Gastrocnemius medialis (tissue), 4 donors: ENCODE measurements around the gene STX3. TPM values are rescaled to one million over a fixed set of nuclear protein-coding genes. Genes with fewer than 3 reads are reported as not detected.

ENCODE experiments used
- ATAC-seq, 2 donors: fragments of 150-250 bp; one replicate each; pipeline ENCODE4 v1.9.1; 2016
- DNase-seq, 2 donors: peaks; one replicate each; pipeline ENCODE4 v3.0.0-alpha.2; 2019
- H3K27ac ChIP-seq, 4 donors: fragments of 200-600 bp; sonication (generic); 1 replicate in 1 of 4; 2 replicates in 3 of 4; pipeline ENCODE4 v1.5.1; 2016 to 2018; ENCODE audit warnings: mild to moderate bottlenecking in 2 of 4, moderate library complexity in 1 of 4
- H3K27me3 ChIP-seq, 3 donors: fragments of 200-600 bp; sonication (generic) in 2 of 3; 1 replicate in 1 of 3; 2 replicates in 2 of 3; pipeline versions ENCODE4 v1.5.1 to v1.6.0; 2016 to 2019; ENCODE audit warnings: mild to moderate bottlenecking in 1 of 3, moderate library complexity in 1 of 3
- H3K36me3 ChIP-seq, 2 donors: fragments of 200-600 bp; sonication (generic) in 1 of 2; one replicate each; pipeline ENCODE4 v1.5.1; 2017 to 2018
- H3K4me1 ChIP-seq, 2 donors: fragments of 200-600 bp; sonication (generic) in 1 of 2; one replicate each; pipeline ENCODE4 v1.5.1; 2016 to 2017; ENCODE audit warnings: mild to moderate bottlenecking in 2 of 2
- H3K4me3 ChIP-seq, 4 donors: fragments of 200-600 bp; sonication (generic) in 3 of 4; 1 replicate in 1 of 4; 2 replicates in 3 of 4; pipeline ENCODE4 v1.5.1; 2016 to 2019; ENCODE audit warnings: mild to moderate bottlenecking in 2 of 4
- H3K9me3 ChIP-seq, 3 donors: fragments of 200-600 bp; sonication (generic) in 2 of 3; 1 replicate in 1 of 3; 2 replicates in 2 of 3; pipeline ENCODE4 v1.5.1; 2016 to 2019
- POLR2A ChIP-seq, 2 donors: fragments of 450-650 bp; IDR thresholded peaks; one replicate each; pipeline ENCODE4 v1.6.1; 2017; ENCODE audit warnings: antibody characterized with exemption in 2 of 2, mild to moderate bottlenecking in 2 of 2, moderate library complexity in 2 of 2
- in situ Hi-C, 4 donors: fragments of 200-750 bp; cut with MboI; loops; one replicate each; pipeline versions ENCODE4 v1.15.0 to v1.8.0; 2017; ENCODE audit warnings: low sequenced_read_pairs in 4 of 4
- intact Hi-C: fragments of 100-400 bp; cut with DNase I; formaldehyde crosslinking; loops from one replicate; pipeline ENCODE4 v1.15.1; 2023; ENCODE audit warnings: low total_unique reads
- total RNA-seq, 4 donors: library from RNA; depleted of rRNA; stranded (reverse); fragments of >200 nt; gene quantifications; one replicate each; pipeline versions ENCODE4 v1.1.0 to v1.2.3, GENCODE V29; 2016
- TF ChIP-seq, protein P1 (sequence below), 5 experiments: fragments of 450-650 bp in 3 of 5; fragments of 200-600 bp in 2 of 5; sonication (generic) in 2 of 5; IDR thresholded peaks in 4 of 5; conservative IDR thresholded peaks in 1 of 5; 1 replicate in 4 of 5; 2 replicates in 1 of 5; pipeline ENCODE4 v1.5.1; 2016 to 2019; ENCODE audit warnings: antibody characterized with exemption in 5 of 5, mild to moderate bottlenecking in 3 of 5, moderate library complexity in 3 of 5

STX3 gene
- total RNA-seq, 4 donors from 2014 or later, result 8.3 to 23.4 (median 15.8) TPM

DNA sequence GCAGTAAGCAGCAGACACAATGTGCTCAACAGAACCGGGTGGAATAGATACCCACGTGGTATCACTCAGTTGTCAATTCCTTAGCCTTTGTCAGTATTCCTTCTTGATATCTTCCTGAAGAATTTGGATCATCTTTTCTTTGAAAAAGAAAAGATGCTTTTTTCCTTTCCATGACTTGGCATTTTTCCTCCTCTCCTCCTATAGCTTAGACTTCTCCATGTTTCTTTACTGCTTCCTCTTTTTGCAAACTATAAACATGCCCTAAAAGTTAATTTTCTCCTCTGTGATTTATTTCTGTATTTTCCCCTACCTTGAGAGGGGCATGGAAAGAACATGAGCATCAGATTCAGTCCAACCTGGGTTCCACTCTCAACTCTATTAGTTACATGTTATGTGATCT lies 78.4 kb downstream of the STX3 start:
- intact Hi-C loops, result no loop called here
- no peaks in the 10 kb centered on the region for H3K9me3 ChIP-seq
- DNase-seq (no peak), ATAC-seq (no peak)
- H3K36me3 ChIP-seq, result no peaks in the 10 kb centered on the region
- in situ Hi-C loops, result no loop called here
- H3K27me3 ChIP-seq, result no peaks in the 10 kb centered on the region
- no peak overlapping the region for H3K27ac ChIP-seq
- H3K4me3 ChIP-seq, result no peak overlapping the region
- no peaks in the 10 kb centered on the region for H3K4me1 ChIP-seq
- TF ChIP-seq, protein P1, sequence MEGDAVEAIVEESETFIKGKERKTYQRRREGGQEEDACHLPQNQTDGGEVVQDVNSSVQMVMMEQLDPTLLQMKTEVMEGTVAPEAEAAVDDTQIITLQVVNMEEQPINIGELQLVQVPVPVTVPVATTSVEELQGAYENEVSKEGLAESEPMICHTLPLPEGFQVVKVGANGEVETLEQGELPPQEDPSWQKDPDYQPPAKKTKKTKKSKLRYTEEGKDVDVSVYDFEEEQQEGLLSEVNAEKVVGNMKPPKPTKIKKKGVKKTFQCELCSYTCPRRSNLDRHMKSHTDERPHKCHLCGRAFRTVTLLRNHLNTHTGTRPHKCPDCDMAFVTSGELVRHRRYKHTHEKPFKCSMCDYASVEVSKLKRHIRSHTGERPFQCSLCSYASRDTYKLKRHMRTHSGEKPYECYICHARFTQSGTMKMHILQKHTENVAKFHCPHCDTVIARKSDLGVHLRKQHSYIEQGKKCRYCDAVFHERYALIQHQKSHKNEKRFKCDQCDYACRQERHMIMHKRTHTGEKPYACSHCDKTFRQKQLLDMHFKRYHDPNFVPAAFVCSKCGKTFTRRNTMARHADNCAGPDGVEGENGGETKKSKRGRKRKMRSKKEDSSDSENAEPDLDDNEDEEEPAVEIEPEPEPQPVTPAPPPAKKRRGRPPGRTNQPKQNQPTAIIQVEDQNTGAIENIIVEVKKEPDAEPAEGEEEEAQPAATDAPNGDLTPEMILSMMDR (IDR thresholded peaks at IDR 0.05 in 4 of 5, conservative IDR thresholded peaks at IDR 0.05 in 1 of 5), result no peak
- TF ChIP-seq POLR2A (IDR thresholded peaks at IDR 0.05), result no peak

DNA sequence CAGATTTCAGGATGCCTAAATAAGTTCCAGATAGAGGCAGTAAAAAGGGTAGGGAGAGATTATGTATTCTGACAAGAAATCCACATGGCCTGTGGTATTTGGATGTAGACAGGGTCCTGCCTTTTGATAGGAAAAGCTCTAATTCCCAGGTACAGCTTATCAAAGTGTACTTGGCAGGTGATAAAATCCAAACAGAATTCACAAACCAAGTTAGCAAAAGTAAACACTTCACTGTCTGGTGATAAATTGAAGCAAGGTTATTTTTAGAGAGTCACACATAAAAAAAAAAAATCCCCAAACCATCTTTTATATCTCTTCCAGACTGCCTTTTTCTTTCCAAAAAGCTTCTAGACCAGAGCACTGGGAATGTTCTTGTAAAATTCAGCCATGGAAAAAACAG lies 84.4 kb downstream of the STX3 start:
- ATAC-seq (no peak), DNase-seq (no peak)
- no peak overlapping the region for H3K27ac ChIP-seq
- no peaks in the 10 kb centered on the region for H3K27me3 ChIP-seq
- no peaks in the 10 kb centered on the region for H3K9me3 ChIP-seq
- TF ChIP-seq POLR2A (IDR thresholded peaks at IDR 0.05), result no peak
- TF ChIP-seq, protein P1 (IDR thresholded peaks at IDR 0.05 in 4 of 5, conservative IDR thresholded peaks at IDR 0.05 in 1 of 5), result no peak
- no peak overlapping the region for H3K4me3 ChIP-seq
- intact Hi-C loops, result no loop called here
- in situ Hi-C loops, result no loop called here
- H3K4me1 ChIP-seq, result no peaks in the 10 kb centered on the region
- H3K36me3 ChIP-seq, result no peaks in the 10 kb centered on the region

DNA sequence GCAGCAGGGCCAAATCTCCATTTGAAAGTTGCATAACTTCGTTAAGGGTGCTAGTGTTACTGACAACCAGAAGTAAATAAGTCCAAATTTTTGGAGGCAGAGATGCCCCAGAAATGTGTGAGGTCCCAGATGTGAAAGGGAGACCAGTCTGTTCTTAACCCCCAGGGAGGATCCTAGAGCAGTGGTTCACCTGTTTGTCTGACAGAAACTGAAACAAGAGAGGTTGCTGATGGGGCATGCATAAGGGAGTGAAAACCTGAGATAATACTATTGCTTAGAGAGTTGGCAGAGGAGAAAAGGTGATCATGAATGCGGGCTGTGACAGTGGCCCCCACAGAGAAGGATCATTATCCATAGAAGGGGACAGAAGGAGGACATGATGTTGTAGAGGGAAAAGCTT lies 86.3 kb downstream of the STX3 start:
- intact Hi-C loops (no loop called here), in situ Hi-C loops (no loop called here)
- TF ChIP-seq, protein P1 (IDR thresholded peaks at IDR 0.05 in 4 of 5, conservative IDR thresholded peaks at IDR 0.05 in 1 of 5), result no peak
- TF ChIP-seq POLR2A (IDR thresholded peaks at IDR 0.05), result no peak
- no peaks in the 10 kb centered on the region for H3K36me3 ChIP-seq
- DNase-seq (no peak), ATAC-seq (no peak)
- H3K27me3 ChIP-seq, result no peaks in the 10 kb centered on the region
- no peak overlapping the region for H3K4me3 ChIP-seq
- no peak overlapping the region for H3K27ac ChIP-seq
- H3K4me1 ChIP-seq, result no peaks in the 10 kb centered on the region
- H3K9me3 ChIP-seq, result no peaks in the 10 kb centered on the region

DNA sequence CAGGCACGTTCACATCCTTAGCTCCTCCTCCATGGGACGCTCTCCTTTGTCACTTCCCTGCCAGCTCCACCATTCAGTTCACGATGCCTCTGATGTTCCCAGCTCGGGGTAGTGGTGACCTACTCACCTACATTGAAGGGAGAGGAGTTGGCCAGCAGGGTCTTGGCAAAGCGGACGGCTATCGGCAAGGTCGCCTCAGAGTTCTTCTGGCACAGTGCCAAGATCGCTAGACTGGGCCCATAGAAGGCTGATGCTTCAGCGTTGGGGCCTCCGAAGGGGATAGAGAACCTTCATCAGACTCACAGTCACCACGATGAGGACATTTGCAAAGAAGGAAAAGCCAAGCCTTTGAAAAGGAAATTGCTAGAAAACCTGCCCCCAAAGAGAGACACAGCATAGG lies 87.1 kb downstream of the STX3 start:
- no peak for TF ChIP-seq POLR2A (IDR thresholded peaks at IDR 0.05)
- TF ChIP-seq, protein P1 (IDR thresholded peaks at IDR 0.05 in 4 of 5, conservative IDR thresholded peaks at IDR 0.05 in 1 of 5), result no peak
- intact Hi-C loops (no loop called here), in situ Hi-C loops (no loop called here)
- Histone ChIP-seq H3K9me3 (no peaks in the 10 kb centered on the region), H3K4me1 (no peaks in the 10 kb centered on the region), H3K36me3 (no peaks in the 10 kb centered on the region), H3K4me3 (no peak overlapping the region), H3K27ac (no peak overlapping the region), H3K27me3 (no peaks in the 10 kb centered on the region)
- ATAC-seq, result no peak
- no peak for DNase-seq

DNA sequence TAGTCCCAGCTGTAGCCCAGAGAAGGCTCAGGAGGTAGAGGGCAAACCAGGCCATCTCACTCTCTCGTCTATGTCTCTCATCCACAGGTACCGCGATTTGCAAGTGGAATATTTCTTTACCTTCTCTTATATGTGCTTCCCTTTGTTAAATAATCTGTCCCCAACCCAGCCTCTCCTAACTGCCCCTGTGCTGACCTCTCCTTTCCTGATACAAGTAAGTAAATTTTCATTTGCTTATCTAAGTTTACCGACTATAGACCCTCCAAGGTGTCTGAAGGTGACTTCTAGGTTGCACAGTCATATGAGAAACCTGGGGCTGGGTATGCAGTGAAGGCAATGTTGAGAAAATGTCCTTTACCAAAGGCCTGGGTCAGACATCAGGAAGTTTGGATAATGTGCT lies 90.2 kb downstream of the STX3 start, which contains the start of gene CBLIF:
TSS of gene CBLIF (minus strand) at position 101 of the 400 bp plus-strand sequence. CDS start at position 55, 46 bp downstream.
- no peaks in the 10 kb centered on the region for H3K4me1 ChIP-seq
- DNase-seq (no peak), ATAC-seq (no peak)
- H3K36me3 ChIP-seq, result no peaks in the 10 kb centered on the region
- in situ Hi-C loops (no loop called here), intact Hi-C loops (no loop called here)
- H3K9me3 ChIP-seq, result no peaks in the 10 kb centered on the region
- H3K27ac ChIP-seq, result no peak within 1 kb of the TSS
- no peak within 1 kb of the TSS for H3K4me3 ChIP-seq
- no peak for TF ChIP-seq POLR2A (IDR thresholded peaks at IDR 0.05)
- TF ChIP-seq, protein P1 (IDR thresholded peaks at IDR 0.05 in 4 of 5, conservative IDR thresholded peaks at IDR 0.05 in 1 of 5), result no peak
- no peaks in the 10 kb centered on the region for H3K27me3 ChIP-seq
